HepG2 (cell line): ENCODE data around the gene CPEB3. TPM values are rescaled to one million over a fixed set of nuclear protein-coding genes. Genes with fewer than 3 reads are reported as not detected.
A peak's percentile ranks its signal among the peaks of the same experiment; 100 is the strongest.

Experiments
- DMAP1 ChIP-seq: IDR thresholded peaks from 2 replicates; pipeline ENCODE4 v1.6.1; 2016
- EEA1 ChIP-seq: sonication (generic); formaldehyde crosslinking; IDR thresholded peaks from 2 replicates; pipeline ENCODE4 v1.5.1; 2020; ENCODE audit warnings: mild to moderate bottlenecking, missing genetic modification reagents, borderline replicate concordance
- ELF3 ChIP-seq: IDR thresholded peaks from 2 replicates; pipeline ENCODE4 v1.6.1; 2016; ENCODE audit warnings: missing genetic modification reagents, missing compliant biosample characterization
- ERF ChIP-seq: IDR thresholded peaks from 2 replicates; pipeline ENCODE4 v1.6.1; 2018; ENCODE audit warnings: missing biosample characterization, missing genetic modification reagents
- EZH2 ChIP-seq: conservative IDR thresholded peaks from 2 replicates; pipeline ENCODE4 v1.6.1; 2012; ENCODE audit warnings: mild to moderate bottlenecking, low read depth, low read length, moderate library complexity
- FOXK2 ChIP-seq: fragments of 450-650 bp; IDR thresholded peaks from 2 replicates; pipeline ENCODE4 v1.6.1; 2016
- GPN1 ChIP-seq: sonication (generic); formaldehyde crosslinking; IDR thresholded peaks from 2 replicates; pipeline ENCODE4 v1.5.1; 2020; ENCODE audit warnings: missing genetic modification reagents, borderline replicate concordance
- HBP1 ChIP-seq: IDR thresholded peaks from 2 replicates; pipeline ENCODE4 v1.6.1; 2016; ENCODE audit warnings: low read depth, control low read depth
- HMG20B ChIP-seq: conservative IDR thresholded peaks from 2 replicates; pipeline ENCODE4 v1.6.1; 2016; ENCODE audit warnings: missing genetic modification reagents, missing compliant biosample characterization
- HOXA3 ChIP-seq: sonication (generic); formaldehyde crosslinking; IDR thresholded peaks from 2 replicates; pipeline ENCODE4 v1.5.0; 2020; ENCODE audit warnings: missing genetic modification reagents
- MAFG ChIP-seq: sonication (generic); formaldehyde crosslinking; IDR thresholded peaks from 2 replicates; pipeline ENCODE4 v1.5.1; 2020; ENCODE audit warnings: mild to moderate bottlenecking, missing genetic modification reagents
- NR0B2 ChIP-seq: sonication (generic); formaldehyde crosslinking; IDR thresholded peaks from 2 replicates; pipeline ENCODE4 v1.4.0; 2020; ENCODE audit warnings: mild to moderate bottlenecking, missing genetic modification reagents
- RFX5 ChIP-seq: IDR thresholded peaks from 2 replicates; pipeline ENCODE4 v1.6.1; 2011; ENCODE audit warnings: low read depth, low read length, improper control_type of control experiment
- SMAD3 ChIP-seq: sonication (generic); formaldehyde crosslinking; IDR thresholded peaks from 2 replicates; pipeline ENCODE4 v1.4.0; 2020; ENCODE audit warnings: missing genetic modification reagents
- TCF7 ChIP-seq: sonication (generic); IDR thresholded peaks from 2 replicates; pipeline ENCODE4 v1.6.1; 2016; ENCODE audit warnings: antibody characterized with exemption, low read depth
- ZNF441 ChIP-seq: sonication (generic); formaldehyde crosslinking; IDR thresholded peaks from 2 replicates; pipeline ENCODE4 v1.7.0; 2021; ENCODE audit warnings: missing genetic modification reagents, borderline replicate concordance
- ZNF446 ChIP-seq: sonication (generic); formaldehyde crosslinking; IDR thresholded peaks from 2 replicates; pipeline ENCODE4 v1.5.0; 2020; ENCODE audit warnings: mild to moderate bottlenecking, missing genetic modification reagents
- ZNF468 ChIP-seq: sonication (generic); formaldehyde crosslinking; IDR thresholded peaks from 2 replicates; pipeline ENCODE4 v1.8.0; 2022; ENCODE audit warnings: mild to moderate bottlenecking, moderate library complexity, missing genetic modification reagents
- ZNF660 ChIP-seq: sonication (generic); formaldehyde crosslinking; IDR thresholded peaks from 2 replicates; pipeline ENCODE4 v1.5.1; 2020; ENCODE audit warnings: mild to moderate bottlenecking, low read depth, missing genetic modification reagents, borderline replicate concordance
- ZSCAN12 ChIP-seq: sonication (generic); formaldehyde crosslinking; IDR thresholded peaks from 2 replicates; pipeline ENCODE4 v1.9.0; 2021; ENCODE audit warnings: mild to moderate bottlenecking, missing genetic modification reagents
- polyA plus RNA-seq, 8 experiments: library from polyadenylated mRNA; depleted of rRNA in 3 of 8; stranded (reverse) in 7 of 8; unstranded in 1 of 8; fragments of >200 nt; fragmentation: Illumina TruSeq in 4 of 8; extraction: Trizol in 4 of 8; gene quantifications; 2 replicates each; pipeline versions ENCODE4 v1.2.1 to v1.2.3, GENCODE V29; 2011 to 2016; ENCODE audit warnings: low read depth in 4 of 8, missing spikeins in 1 of 8, mixed read lengths in 1 of 8; ENCODE audit not compliant: insufficient read depth in 1 of 8
- total RNA-seq, 5 experiments: library from RNA; depleted of rRNA; stranded (reverse); fragments of >200 nt; fragmentation: Illumina TruSeq; extraction: Trizol; gene quantifications; 2 replicates each; pipeline ENCODE4 v1.2.3, GENCODE V29; 2016; ENCODE audit warnings: low read depth in 1 of 5
- TF ChIP-seq, protein P1 (sequence below): sonication (generic); formaldehyde crosslinking; IDR thresholded peaks from 2 replicates; pipeline ENCODE4 v1.4.0; 2020; ENCODE audit warnings: mild to moderate bottlenecking, missing genetic modification reagents
- TF ChIP-seq, protein P2 (sequence below): sonication (generic); formaldehyde crosslinking; IDR thresholded peaks from 2 replicates; pipeline ENCODE4 v1.4.0; 2020; ENCODE audit warnings: missing genetic modification reagents

The CPEB3 gene
- total and polyA plus RNA-seq, 2 of the 13 experiments (the other 11 are each of a cell fraction or from before 2014, with no cell fraction given) = 0.66 to 0.70 TPM

GRCh38 chr10:92113911-92114600 is 176.8 kb downstream of the CPEB3 start (continued):
- TF ChIP-seq, protein P1, sequence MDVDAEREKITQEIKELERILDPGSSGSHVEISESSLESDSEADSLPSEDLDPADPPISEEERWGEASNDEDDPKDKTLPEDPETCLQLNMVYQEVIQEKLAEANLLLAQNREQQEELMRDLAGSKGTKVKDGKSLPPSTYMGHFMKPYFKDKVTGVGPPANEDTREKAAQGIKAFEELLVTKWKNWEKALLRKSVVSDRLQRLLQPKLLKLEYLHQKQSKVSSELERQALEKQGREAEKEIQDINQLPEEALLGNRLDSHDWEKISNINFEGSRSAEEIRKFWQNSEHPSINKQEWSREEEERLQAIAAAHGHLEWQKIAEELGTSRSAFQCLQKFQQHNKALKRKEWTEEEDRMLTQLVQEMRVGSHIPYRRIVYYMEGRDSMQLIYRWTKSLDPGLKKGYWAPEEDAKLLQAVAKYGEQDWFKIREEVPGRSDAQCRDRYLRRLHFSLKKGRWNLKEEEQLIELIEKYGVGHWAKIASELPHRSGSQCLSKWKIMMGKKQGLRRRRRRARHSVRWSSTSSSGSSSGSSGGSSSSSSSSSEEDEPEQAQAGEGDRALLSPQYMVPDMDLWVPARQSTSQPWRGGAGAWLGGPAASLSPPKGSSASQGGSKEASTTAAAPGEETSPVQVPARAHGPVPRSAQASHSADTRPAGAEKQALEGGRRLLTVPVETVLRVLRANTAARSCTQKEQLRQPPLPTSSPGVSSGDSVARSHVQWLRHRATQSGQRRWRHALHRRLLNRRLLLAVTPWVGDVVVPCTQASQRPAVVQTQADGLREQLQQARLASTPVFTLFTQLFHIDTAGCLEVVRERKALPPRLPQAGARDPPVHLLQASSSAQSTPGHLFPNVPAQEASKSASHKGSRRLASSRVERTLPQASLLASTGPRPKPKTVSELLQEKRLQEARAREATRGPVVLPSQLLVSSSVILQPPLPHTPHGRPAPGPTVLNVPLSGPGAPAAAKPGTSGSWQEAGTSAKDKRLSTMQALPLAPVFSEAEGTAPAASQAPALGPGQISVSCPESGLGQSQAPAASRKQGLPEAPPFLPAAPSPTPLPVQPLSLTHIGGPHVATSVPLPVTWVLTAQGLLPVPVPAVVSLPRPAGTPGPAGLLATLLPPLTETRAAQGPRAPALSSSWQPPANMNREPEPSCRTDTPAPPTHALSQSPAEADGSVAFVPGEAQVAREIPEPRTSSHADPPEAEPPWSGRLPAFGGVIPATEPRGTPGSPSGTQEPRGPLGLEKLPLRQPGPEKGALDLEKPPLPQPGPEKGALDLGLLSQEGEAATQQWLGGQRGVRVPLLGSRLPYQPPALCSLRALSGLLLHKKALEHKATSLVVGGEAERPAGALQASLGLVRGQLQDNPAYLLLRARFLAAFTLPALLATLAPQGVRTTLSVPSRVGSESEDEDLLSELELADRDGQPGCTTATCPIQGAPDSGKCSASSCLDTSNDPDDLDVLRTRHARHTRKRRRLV (CRISPR knock-in tag) = no peak
- TF ChIP-seq FOXK2 (no peak), TCF7 (peak; percentile 65), ZNF446 (CRISPR knock-in tag) (no peak), RFX5 (no peak), HBP1 (no peak), NR0B2 (no peak), GPN1 (no peak), ELF3 (peak; percentile 90), ZNF441 (CRISPR knock-in tag) (no peak), HMG20B (CRISPR knock-in tag) (no peak), ZNF660 (CRISPR knock-in tag) (no peak), SMAD3 (CRISPR knock-in tag) (0 out of 2 replicates have a peak, but pooled peaks have one; percentile 42), EEA1 (CRISPR knock-in tag) (no peak), ZNF468 (CRISPR knock-in tag) (no peak), EZH2 (no peak), MAFG (CRISPR knock-in tag) (no peak), DMAP1 (CRISPR knock-in tag) (no peak), ERF (CRISPR knock-in tag) (0 out of 2 replicates have a peak, but pooled peaks have one; percentile 41), ZSCAN12 (no peak), HOXA3 (CRISPR knock-in tag) (no peak)
- TF ChIP-seq, protein P2, sequence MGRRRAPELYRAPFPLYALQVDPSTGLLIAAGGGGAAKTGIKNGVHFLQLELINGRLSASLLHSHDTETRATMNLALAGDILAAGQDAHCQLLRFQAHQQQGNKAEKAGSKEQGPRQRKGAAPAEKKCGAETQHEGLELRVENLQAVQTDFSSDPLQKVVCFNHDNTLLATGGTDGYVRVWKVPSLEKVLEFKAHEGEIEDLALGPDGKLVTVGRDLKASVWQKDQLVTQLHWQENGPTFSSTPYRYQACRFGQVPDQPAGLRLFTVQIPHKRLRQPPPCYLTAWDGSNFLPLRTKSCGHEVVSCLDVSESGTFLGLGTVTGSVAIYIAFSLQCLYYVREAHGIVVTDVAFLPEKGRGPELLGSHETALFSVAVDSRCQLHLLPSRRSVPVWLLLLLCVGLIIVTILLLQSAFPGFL (CRISPR knock-in tag) = no peak
